Endothelial cell of hepatic sinusoid (primary cell): ENCODE results near the gene TMEM19.

Experiments
- in situ Hi-C: cut with HindIII; loops from 2 replicates; pipeline ENCODE4 v1.10.0; 2017; ENCODE audit warnings: low sequenced_read_pairs

The TMEM19 gene

DNA sequence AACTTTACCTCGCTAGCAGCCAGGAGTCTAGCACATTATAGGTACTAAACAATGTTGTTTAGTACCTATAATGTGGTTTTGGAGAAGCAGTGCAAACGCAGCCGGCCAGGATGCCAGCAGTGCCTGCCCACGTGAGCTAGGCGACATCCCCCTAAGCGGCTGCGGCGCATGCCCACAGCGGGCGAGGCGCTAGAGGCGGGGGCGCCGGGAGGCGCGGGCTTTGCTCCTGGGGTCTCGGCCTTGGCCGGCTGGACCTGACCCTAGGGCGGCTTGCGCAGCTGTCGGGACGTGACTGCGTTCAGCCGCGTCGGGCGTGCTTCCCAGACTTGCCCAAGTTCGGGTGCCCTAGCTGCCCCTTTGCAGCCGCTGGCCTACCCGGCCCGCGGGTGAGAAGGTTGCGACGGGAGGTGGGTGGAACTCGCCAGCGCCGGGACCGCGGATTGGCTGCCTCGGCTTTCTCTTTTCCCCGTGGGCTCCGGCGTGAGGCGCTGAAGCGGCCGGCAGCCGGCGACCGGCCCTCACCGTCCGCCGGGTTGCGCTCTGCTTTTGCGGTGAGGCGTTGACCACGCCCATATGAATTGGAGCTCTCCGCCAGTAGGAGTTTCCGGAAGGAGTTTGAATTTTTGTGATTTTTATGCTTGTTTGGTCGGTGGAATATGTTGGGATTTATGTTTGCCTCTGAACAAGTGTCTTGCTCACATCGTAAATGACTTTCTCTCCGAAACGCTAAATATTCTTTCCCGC is at the start of gene TMEM19:
TMEM19 (plus strand) TSS at position 169 of the 744 bp plus-strand sequence. CDS start 599 bp downstream, outside the sequence.
- in situ Hi-C loops: no loop called here

DNA sequence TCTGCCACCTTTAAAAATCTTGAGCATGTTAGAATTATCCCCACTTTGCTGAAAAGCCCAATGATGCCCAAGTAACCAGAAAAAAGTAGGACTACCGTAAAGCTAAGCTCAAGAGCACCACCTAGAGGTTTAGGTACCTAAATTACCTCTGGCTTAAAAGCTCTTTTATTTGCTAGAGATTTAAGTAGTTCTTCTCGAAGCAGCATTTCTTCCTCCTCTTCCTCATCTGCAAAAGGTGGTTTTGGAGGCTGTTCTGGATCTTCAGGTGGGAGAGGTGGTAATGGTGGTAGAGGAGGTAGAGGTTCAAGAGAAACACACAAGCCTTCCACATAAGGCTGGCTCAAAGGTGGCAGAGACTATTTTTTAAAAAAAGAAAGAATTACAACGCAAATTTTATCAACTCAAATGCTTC is 49.2 kb upstream of the TMEM19 start:
- in situ Hi-C loops: no loop called here

DNA sequence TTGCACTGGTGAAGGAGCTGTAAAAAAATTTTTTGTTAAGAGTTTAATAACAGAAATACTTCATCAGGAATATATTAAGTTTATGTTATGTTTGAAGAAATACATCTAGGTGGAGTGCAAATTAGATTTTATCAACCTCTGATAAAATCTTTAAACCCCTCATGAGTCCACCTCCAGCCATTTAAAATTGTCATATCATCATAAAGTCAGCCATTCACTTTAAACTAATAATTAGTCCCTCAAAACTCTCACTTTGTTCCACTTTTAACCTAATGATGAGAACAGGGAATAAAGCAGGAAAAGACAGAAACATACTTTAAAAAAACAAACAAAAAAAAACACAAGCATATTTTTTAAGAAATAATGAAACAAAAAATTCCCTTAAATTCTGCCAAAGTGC is 47.4 kb upstream of the TMEM19 start:
- in situ Hi-C loops: no loop called here

DNA sequence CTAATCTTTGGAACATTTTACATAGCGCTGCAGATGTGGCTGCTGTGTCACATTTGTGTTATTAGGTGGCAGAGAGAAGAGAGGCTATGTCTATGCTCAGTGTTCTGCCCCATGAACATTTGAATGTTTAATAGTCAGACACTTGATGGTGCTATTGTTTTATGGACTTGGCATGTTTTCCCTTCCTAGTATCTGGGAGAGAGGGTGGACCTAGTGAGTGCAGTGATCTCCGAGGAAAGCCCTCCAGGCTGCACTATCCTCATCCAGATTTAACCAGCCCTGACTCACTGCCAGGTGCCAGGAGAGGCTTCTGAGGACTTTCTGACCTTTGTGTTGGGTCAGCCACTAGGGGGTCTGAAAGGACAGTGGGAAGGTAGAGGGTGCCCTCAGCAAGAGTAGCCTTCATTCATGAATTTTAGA is 46.5 kb upstream of the TMEM19 start:
- in situ Hi-C loops: no loop called here

DNA sequence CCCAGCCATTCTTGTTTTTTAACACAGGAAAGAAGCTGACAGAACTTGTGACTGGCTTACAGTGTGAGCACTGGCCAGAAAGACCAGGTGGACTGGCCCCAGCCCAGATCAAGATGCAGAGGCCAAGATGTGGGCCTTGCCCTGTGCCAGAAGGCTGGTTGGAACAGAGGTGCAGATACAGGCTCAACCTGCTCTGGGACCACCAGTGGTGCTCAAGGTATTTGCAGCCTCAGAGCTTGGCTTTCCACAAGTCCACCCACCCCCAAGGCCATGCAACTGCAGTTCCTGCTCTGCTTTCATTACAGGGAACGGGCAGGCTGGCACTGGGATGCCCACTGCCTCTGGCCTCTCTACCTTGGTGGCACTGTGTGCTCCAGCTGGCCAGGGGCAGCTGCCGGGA is 45.6 kb upstream of the TMEM19 start:
- in situ Hi-C loops: no loop called here

DNA sequence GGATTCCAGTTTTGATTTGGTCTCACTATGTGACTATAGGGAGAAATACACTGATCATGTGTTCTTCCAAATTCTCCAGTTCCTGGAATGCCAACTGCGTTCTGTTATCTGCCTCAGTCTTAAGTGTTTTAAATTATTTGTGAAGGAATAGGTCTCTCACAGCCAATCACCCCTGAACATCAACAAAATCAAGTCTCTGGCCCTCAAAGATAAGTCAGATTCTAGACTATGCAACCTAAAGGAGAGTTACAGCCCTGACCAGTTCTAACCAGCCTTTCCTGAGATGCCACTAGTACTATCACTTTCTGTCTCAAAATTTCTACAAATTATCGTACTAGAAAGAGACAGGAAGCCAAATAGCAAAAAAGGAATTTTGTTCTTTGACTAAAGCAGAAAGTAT is 44.5 kb upstream of the TMEM19 start:
- in situ Hi-C loops: no loop called here

DNA sequence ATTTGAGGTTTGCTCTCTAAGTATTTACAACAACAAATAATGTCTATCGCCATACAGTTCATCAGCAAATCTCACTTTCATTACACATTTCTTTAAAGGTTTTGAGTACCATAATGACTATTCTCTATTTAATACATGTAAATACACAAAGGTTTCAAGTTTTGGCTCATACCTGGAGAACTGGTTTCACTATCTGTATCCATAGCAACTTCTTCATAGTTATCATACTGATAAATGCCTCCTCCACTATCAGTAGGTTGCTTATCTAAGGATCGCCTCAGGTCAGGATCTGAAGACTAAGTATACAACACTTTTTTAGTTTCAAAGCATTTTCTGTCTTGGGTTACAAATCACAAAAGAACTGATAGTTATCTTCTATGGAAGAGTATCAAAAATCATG is 43.6 kb upstream of the TMEM19 start:
- in situ Hi-C loops: no loop called here

DNA sequence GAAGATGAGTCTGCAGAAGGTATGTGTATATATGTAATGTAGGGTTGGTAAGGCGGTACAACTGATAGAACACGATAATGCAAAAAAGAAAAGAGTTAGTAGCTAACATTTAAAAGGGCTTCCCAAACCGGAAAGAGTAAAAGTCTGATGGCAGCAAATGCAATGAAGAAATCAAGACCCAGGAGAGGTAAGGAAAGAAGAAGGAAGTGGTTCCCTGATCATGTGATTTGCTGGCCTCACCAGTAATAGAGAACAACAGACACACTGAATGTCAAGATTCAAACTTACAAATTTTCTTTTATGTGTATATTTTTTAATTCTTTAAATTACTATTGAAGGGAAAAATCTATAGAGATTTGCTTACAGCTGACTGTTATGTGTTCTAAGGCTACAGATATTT is 40.6 kb upstream of the TMEM19 start:
- in situ Hi-C loops: no loop called here

DNA sequence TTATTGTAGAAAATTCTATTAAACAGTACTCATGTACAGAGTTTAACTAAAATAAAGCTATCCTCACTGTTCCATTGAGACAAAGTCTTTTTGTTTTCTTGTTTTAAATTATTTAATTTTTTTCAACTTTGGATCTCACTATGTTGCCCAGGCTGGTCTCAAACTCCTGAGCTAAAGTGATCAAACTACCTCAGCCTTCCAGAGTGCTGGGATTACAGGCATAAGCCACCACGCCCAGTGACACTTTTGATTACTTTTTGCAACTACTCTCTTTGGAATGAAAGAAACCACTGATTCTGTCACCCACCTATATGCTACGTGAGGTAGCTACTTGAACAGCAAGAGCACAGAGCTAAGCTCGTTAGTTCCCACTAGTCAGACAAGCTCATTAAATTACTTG is 39.4 kb upstream of the TMEM19 start:
- in situ Hi-C loops: no loop called here

DNA sequence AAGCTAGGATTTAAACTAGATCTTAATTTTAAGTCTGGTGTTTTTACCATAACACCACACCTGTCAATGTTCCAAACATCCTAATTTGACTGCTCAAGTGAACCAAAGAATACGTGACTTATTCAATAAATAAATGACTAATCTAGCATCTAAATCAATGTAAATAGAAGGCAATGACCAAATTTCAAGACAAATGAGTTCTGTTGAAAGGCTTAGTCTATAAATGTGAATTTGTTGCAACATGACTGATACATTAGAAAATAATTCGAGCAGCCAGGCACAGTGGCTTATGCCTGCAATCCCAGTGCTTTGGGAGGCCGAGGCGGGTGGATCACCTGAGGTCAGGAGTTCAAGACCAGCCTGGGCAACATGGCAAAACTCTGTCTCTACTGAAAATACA is 37.3 kb upstream of the TMEM19 start:
- in situ Hi-C loops: no loop called here

DNA sequence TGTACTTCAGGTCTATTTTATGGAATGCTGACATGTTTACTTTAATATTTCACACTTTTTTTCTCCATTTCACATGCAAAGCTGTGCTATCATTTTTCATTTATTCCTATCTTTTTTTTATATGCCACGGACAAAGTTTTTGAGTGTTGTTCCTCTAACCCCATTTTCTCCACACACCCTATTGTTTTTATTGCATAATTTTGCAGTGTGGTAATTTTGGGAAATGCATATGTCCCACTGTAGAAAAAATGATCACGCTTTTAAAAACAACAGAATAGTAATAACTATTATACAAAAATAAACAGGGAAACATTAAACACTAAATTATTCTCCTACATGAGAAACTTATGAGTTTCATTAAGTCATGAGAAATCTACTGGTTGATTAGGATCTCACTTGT is 36.5 kb upstream of the TMEM19 start:
- in situ Hi-C loops: no loop called here

DNA sequence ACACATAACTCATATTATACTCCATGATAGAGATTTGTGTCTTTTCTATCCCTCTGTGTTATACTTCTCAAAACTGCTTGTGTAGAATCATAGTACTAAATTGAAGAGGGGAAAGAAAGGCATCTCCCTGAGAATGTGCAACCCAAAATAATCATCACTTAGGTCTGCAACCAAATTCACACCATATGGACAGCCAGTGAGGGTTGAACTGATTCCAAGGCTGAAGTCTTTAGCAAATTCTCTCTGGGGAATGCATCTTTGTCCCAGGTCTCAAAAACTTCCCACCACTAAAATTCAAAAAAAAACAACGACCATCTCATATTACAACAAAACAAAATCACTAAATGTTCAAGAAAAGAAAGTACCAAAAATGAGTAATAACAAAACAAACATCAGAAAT is 33.2 kb upstream of the TMEM19 start:
- in situ Hi-C loops: no loop called here

DNA sequence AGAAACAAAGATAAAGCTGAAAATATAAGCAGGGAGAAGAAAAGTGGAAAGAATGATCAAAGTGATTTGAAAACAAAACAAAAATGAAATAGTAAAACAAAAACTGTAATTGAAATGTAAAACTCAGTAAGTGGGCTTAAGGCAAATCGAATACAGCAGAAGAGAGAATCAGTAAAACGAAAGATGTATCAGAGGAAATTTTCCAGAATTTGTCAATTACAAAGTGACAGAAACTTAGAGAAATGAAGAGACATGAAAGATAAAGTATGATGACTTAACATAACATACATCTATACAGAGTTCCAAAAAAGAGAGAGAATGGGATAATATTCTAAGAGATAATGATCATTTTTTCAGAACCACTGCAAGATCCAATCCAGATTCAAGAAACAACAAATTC is 32.7 kb upstream of the TMEM19 start:
- in situ Hi-C loops: no loop called here

DNA sequence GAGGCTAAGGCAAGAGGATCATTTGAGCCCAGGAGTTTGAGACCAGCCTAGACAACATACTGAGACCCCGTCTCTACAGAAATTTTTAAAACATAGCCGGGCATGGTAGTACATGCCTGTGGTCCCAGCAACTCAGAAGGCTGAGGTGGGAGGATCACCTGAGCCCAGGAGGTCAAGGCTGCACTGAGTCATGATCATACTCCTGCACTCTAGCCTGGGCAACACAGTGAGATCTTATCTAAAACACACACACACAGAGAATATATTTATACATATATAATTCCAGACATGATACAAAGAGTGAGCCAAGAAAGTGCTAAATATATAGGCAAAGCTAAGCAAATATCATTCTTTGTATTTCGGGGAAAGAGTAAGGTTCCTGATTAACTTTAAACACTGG is 31.7 kb upstream of the TMEM19 start:
- in situ Hi-C loops: no loop called here

DNA sequence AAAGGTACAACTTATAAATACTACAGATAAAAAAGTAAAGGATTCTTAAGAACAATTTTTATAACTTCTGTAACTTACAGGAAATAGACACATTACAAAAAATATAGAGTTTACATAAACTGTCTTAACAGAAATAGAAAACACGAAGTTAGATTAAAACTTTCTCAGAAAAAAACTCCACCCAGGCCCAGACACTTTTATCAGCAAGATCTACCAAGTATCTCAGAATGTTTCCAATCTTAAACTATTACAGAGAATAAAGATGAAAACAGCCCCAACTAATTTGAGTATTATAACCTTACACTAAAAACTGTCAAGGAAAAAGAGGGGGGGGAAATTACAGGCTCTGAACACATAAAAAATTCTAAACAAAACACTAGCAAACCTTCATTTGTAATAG is 30.4 kb upstream of the TMEM19 start:
- in situ Hi-C loops: no loop called here

DNA sequence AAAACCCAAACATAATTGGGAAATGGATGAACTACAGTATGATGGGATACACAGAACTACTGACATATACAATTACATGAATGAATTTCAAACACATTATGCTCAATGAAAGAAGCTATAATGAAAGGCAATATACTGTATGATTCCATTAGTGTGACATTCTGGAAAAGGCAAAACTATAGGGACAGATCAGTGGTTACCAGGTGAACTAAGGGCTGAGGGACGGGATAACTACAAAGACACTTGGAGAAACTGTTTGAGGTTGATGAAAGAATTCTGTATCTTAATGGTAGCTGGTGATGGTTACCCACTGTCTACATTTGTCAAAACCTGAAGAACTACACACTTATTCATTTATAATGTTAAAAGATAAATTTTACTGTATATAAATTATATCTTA is 30.0 kb upstream of the TMEM19 start:
- in situ Hi-C loops: no loop called here

DNA sequence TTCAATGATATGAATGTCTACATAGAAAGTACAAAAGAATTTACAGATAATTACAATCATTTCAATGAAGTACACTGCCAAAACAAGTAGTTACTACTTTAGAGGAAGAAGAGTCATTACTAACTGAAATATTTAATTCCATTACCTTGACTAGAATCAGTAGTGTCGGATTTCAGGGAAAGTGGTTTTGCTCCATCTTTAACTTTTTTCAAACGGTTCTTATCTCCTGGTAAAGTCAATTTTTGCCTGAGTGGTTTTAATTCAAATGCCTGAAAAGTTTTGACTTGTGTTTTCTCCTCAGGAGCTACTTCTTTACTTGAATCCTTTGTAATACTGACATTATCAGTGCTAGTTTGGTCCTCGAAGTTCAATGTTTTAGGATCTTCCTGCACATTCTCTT is 29.1 kb upstream of the TMEM19 start:
- in situ Hi-C loops: no loop called here

DNA sequence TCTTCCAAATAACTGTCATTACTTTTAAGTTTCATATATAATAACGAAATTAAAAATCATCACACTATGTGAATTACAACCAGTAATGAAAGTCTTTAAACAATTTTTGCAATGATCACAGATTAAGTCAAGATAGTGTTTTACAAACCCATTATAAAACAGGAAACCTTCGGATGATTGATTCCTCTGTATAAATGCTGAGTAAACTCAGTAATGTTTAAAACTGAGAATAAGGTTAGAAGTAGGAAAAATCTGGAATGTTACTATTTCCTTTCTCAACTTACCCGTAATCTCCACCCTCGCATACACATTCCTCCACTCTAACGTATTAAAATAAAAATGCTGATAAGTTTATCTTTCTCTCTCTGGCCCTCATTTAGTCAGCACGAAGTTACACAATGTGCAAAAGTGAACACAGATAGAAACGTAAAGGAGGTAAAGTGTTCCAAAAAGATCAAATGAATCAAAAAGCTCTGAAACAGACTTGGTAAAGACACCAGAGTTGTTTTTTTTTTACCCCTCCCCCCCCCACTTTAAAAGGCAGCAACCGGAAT is 23.8 kb upstream of the TMEM19 start:
- in situ Hi-C loops: loop anchor here (5.0 kb wide), 2 partner anchors 55 to 85 kb away; no protein-coding TSS in a partner anchor

DNA sequence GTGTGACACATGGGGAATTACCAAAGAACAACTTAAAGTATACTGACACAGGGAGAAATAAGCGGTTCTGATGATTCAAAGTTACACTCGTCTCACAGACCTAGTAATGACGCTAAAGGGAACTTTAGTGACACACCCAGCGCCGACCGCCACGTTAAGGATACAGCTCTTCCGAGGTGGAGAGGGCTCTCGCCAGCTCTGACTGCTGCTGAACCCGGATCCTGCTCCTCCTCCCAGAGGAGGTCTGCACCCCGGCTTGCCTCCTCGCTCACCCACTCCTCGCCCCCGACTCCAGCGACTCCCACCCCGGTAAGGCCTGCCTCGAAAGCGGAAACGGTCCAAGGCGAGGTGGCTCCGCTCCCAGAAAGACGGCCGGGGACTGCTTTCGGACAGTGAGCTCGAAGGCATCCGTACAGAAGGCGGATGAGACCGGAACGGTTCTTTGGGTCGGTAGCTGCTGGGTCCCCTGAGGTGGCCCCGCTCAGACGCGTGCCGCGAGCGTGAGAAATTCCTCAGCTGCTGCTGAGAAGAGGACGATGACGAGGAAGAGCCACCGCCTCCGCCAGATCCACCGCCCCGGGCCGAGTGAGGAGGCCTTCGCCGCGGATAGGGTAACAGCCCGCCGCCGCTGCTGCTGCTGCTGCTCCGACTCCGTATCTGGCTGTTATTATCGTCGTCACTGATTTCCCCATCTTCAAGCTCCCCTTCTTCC is 22.9 kb upstream of the TMEM19 start:
- in situ Hi-C loops: loop anchor here (5.0 kb wide), 2 partner anchors 54 to 84 kb away; no protein-coding TSS in a partner anchor

DNA sequence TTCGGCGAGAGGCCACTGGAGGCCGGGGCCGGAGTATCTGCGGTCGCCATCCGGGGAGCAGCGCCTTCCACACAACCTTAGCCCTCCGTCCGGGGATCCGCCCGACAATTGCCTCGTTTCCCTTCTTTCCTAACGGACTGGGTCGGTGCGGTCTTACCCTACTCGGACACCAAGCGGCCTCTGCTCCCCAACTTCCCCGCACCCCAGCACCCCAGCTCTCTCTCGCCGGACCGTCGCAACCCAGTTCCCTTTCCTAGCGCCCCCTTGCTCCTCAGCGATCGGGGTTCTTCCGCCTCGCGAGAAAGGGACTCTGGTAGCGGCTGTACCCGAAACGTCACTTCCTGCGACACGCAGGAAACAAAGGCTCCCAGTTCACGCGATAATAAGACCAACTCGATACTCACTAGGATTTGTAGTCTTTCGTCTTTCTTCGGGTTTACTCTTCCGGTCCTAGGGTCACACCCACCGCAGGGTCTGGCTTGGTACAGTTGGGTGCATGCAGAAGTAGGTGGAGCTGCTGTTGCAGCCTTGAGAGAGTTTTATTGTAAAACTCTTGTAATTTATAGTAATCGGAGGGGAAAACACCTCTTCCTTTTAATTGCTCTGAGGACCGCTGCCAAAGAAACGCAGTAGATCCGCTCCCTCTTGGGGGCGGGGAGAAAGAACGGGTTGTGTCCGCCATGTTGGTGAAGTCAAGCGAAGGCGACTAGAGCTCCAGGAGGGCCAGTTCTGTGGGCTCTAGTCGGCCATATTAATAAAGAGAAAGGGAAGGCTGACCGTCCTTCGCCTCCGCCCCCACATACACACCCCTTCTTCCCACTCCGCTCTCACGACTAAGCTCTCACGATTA is 22.1 kb upstream of the TMEM19 start, which contains the start of the genes THAP2 and ZFC3H1:
THAP2 (plus strand) TSS at position 741 of the 850 bp plus-strand sequence. CDS start 209 bp downstream, outside the sequence.
ZFC3H1 (minus strand) TSS at position 288 of the 850 bp plus-strand sequence; CDS start at position 50, 238 bp downstream.
- in situ Hi-C loops: loop anchor here (5.0 kb wide), 2 partner anchors 54 to 84 kb away; no protein-coding TSS in a partner anchor
